GM19463 (cell line): Measurements from ENCODE around the gene MYO16.
A peak's percentile ranks its signal among the peaks of the same experiment; 100 is the strongest.
"Not testable (repeated sequence)": the region's sequence is repeated elsewhere in the genome, so short reads cannot be mapped to it uniquely, and the experiment has no call there.

Experiments
- ATAC-seq: cut with Tn5 transposase; IDR thresholded peaks from one replicate; pipeline ENCODE4 v1.9.1; 2021; ENCODE audit warnings: mild to moderate bottlenecking, moderate library complexity; ENCODE audit not compliant: unreplicated experiment

The MYO16 gene

DNA sequence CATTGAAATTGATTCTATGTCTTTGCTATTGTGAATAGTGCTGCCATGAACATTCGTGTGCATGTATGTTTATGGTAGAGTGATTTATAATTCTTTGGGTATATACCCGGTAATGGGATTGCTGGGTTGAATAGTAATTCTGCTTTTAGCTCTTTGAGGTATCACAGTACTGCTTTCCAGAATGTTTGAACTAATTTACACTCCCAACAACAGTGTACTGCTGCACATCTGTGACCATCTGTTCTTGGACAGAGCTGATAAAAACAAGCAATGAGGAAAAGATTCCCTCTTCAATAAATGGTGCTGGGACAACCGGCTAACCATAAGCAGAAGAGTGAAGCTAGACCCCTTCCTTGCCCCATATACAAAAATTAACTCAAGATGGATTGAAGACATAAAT is 231.0 kb downstream of the MYO16 start:
- ATAC-seq = no peak

DNA sequence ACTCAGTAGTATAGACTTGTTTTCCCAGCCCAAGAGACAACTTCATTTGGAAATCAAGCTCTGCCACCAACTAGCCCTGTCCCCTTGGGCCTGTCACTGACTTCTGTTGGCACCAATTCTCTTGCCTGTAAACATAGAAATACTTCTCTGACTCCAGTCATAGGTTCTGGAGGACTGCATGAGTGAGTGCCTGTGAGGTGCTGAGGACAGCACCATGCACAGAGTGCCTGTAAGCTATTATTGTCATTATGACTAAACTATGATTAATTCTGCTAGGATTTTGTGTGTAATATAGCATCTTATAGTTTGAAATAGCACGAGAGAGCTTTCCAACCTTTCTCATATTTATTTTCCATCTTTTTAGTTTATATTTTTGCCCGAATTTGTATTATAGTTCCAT is 247.9 kb downstream of the MYO16 start:
- no peak for ATAC-seq

DNA sequence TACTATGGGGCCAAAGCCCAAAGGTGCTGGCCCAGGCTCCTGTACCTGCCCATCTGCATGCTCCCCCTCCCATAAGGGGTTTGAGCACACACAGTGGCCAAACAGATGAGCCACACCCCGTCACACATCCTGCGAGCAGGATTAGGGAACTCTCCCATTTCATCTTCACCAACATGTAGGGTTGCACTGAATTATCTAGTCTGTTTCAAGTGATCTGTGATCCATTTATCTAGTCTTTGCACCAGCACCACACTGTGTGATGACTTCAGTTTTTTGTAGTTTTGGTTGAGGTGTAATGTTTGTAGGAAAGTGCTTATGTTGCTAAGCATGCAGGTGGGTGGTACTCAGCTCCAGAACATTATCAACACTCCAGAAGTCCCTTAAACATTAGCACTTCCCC is 249.3 kb downstream of the MYO16 start:
- ATAC-seq = no peak

DNA sequence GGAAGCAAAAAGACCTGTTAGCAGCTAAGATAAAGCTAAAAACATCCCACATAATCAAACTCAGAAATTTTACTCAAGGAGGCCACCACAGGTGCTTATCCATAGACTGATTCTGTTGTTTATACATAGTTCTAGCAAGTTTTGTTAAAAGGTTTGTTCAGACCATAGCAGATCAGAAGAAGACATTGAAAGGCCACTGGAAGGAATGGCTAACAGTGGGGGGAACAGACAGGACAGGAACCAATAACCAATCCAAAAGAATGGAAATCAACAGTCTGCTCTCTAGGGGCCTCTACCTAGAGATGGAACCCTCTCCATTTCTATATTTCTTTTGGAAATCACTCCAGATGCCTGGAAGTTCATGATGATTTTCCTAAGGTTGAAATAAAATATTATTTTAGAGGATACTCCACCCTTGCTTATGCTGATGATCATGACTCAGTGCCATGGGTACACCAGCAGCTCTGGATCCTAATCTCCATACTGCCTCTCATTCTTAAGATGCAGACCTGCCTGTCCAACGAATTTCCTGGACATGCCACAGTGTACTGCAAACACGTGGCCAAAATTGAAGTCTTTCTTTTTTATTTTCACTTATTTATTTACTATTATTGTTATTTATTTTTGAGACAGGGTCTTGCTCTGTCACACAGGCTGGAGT is 260.0 kb downstream of the MYO16 start:
- no peak for ATAC-seq

DNA sequence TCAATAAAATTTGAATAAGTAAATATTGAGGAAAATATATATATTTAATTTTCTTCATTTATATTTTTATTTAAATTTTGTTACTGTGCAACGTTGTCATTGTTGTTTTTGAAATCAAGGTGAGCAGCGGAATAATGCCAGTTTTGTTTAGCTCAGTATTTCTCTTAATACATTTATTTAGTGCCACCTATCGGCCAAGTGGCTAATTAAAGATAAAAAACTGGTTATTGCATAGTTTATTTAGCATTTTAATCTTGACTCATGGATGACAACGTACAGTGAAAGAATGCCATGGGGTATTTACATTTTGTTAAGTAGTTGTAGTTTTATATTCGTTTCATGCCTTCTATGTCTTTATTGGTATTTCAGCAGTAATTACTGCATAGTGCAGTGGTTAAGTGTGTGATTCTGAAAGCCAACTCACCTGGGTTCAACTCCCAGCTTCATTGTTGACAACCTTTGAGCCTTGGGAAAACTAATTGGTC is 265.9 kb downstream of the MYO16 start:
- ATAC-seq = no peak

DNA sequence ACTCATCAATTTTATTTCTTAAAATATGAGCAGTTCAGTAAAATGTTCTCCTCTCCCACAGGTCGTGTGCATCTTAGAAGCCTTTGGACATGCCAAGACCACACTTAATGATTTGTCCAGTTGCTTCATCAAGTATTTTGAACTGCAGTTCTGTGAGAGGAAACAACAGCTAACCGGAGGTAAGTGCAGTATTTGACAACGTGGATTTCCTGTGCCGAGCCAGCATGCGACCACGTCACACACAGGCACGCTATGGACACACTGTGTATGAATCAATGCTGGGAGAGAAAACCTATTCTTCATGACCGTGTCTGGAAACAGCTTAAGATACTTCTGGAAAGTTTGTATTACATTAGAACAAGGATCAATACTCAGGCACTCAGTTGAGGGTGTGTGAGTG is 268.5 kb downstream of the MYO16 start:
- ATAC-seq = peak; percentile 35

DNA sequence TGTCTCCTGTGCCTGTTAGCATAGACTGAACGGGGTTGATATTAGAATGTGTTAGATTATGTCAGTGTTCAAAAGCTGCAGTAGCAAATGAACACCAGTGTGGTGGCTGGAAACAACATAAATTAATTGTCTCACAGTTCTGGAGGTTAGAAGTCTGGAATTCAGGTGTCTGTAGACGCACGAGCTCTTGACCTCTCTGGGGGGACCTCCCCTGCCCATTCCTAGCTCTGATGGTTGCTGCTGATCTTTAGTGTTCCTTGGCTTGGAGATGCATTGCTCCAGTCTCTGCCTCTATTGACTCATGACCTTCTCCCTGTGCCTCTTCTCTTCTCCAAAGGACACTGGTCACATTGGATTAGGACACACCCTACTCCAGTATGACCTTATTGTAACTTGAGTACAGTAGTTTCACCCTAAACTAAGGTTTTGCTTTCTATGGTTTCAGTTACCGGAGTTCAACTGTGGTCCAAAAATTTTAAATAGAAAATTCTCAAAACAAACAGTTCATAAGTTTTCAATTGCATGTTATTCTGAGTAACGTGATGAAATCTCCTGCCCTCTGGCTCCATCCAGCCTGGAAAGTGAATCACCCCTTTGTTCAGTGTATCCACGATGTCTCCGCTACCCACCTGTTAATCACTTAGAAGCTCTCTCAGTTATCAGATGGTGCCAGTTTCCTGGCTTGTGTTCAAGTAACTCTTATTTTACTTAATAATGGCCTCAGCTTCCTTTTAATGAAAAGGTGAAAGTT is 273.2 kb downstream of the MYO16 start:
- no peak for ATAC-seq

DNA sequence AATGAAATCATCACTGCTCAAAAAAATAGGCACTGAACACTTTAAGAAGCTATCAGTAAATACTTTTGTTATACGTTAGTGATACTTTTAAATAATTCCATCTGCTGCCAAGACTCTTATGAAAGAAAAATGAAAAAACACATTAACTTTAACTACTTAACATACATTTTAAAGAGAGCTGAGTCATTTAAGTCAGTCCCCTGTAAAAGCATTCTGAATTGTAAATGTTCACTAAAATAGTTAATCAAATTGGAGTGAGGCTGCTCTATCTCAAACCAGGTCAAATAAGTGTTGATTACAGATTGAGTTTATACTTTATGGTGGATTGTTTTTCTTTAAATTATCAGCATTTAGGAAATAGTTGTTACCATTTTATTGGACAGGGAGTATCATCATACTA is 274.2 kb downstream of the MYO16 start:
- ATAC-seq = no peak

DNA sequence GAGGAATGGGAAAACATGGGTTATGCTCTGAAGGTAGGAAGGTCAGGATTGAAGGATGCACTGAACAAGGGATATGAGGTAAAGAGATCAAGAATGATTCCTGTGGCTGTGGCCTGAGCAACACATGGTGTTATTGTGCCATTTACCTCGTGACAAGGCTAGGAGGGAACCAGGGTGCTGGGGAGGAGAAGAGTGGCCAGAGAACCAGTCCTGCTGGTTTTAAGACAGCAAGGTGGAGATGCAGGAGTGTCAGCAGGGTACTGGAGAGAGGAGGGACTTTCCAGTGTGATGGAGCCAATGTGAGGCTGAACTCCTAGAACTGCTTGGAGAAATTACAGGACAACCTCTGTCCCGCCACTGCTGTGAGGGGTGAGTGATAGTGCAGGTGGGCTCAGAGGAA is 282.4 kb downstream of the MYO16 start:
- no peak for ATAC-seq

DNA sequence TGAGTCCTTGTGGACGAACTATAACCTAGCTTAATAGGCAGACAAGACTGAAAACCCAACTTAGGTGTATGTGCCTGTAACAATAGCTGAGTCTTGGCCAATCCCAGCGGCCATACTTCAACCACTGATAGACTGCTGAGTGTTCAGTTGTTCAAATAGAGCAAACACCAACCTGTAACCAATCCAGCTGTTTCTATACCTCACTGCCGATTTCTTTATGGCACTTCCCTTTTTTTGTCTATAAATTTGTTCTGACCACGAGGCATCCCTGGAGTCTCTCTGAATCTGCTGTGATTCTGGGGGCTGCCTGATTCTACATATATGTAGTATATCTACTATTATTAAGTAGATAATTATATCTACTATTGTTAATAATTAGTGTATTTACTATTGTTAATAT is 284.3 kb downstream of the MYO16 start:
- ATAC-seq = not testable (repeated sequence)

DNA sequence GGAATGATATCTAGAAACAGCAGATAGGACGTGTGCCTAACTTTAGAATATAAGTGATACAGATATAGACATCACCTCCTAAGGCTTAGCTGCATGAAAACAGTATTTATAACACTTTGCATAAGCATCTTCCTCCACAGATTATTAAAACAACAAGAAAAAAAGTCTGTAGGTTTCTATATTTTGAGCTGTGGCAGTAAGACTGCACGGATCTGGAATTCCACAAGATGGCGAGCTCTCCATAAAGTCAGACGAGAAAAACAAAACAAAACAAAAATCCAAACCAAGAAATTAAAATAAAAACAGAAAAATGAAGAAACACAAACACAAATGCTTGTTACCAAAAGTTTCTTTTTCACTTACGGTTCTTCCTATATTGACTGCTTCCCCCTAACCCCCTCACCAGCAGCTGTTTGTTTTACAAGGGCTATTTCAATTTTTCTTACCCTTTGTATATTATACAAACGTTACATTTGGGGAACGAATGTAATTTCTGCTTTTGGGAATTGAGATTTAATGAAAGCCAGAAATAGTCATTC is 285.8 kb downstream of the MYO16 start:
- no peak for ATAC-seq

DNA sequence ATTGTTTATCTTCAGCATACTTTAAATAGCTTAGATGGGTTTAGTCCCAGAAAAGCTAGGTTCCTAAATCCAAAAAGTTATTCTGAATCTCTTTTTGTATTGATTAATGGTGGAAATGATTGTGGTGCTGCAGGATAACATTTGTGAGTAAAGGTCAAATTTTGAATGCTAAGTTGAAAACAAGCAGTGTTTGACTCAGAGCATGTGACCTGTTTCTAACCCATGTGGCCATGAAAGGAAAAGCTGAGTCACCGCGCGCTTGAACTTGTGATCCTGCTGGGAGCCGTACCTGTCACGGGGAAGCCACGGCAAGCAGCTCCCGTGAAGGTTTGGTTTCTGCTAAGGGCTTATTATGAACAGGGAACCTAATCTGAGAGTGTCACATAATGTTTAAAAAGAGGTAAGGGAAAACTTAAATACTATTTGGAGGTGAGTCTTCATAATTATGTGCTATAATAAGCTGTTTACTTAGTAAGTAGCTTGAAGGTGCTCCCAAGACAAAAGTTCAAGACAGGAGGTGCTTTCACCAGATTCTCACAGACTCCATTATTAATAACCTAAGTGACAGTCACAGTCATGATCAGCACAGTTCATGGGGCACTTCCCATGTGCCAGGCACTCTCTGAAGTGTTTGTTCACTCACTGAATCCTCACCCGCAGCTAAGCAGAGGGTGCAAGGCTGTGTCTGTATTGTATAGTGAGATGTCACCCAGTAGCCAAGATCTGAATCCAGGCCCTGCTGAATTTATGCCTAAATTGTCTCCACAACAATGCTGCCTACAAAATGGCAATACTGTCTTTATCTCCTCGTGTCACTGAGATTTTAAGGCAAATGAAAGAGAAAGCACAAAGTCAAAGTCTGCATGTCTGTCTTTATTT is 286.5 kb downstream of the MYO16 start:
- ATAC-seq = peak; percentile 95

DNA sequence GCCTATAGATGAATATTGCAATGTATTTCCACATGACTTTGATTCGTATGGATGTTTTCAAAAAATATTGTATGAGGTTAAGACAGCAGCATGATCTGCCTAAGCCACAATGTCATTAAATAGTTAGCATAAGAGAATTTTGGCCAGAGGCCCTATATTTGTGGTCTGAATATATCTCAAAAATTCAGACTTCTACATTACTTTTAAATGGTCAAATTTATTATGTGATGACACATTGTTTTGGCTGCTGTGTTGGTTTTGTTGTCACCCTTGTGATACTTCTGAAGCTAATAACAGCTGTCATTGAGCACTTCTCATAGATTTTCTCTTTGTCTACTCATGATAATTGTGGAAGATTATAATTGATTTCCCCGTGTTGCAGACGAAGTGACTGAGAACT is 288.2 kb downstream of the MYO16 start:
- no peak for ATAC-seq

DNA sequence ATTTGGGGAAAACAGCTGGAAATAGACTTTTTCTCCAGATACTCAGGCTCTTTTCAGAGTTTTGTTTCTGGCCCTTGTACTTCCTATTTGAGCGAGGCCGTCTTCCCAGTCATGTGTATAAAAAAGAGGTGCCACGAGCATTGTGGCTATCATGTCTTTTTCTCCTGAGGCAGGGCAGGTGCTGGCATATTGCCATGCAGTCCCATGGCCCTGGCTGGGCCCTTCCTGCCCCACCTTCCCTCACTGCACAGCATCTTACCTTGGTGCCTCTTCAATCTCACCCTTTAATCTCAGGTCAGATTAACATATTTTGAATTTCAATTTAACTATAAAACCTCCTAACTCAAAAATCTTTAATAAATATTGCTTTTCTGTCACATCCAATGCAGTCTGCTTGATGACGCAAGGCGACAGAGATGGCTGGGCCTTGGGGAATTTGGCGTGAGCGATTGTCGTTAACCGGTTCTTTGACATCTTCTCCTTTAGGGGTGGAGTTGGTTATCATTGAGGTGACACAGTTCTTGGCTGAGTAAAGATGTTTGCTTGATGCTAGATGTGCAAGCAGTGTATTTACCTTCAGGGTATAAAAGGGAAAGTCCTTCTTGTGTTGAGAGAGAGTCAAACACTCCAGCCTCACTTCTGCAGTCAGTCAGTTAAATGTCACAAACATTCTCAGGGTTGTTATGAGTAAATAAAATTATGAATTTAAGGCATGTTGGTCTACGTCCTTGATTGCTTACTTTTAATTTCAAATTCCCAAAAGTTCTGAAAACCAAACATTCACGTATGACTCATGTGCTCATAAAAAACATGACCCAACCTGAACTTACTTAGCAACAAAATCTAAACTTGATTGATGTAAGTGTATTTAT is 289.9 kb downstream of the MYO16 start:
- ATAC-seq = no peak

DNA sequence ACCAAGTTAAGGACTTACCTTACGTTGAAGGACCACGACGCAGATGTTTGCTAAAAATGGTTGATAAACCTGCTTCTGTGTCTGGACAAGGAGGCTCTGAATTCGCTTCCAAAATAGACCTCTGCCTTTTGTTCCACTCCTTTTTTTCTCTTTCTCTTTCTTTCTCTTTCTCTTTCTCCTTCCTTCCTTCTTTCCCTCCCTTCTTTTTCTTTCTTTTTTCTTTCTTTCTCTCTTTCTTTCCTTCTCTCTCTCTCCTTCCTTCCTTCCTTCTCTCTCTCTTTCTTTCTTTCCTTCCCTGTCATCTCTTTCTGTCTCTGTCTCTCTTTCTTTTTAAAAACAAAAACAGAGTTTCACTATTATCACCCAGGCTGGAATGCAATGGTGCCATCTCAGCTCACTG is 290.7 kb downstream of the MYO16 start:
- ATAC-seq = no peak

DNA sequence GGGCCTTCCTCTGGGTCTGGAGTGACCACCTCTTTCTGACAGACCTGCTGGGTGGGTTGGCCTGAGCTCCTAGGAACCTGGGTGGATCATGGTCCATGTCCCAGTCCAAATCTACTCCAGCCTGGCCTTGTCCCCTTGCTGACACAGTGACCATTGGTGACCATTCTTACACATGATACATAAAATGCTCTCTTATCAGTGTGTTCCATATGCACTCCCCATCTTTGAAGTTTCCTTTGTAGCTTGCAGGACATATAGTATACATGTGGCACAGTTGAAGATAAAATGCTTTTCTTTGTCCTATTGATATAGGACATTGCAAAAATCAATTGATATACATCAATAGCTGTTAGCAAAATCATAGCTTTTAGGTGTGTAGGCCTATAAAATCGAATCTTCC is 291.8 kb downstream of the MYO16 start:
- ATAC-seq = no peak

DNA sequence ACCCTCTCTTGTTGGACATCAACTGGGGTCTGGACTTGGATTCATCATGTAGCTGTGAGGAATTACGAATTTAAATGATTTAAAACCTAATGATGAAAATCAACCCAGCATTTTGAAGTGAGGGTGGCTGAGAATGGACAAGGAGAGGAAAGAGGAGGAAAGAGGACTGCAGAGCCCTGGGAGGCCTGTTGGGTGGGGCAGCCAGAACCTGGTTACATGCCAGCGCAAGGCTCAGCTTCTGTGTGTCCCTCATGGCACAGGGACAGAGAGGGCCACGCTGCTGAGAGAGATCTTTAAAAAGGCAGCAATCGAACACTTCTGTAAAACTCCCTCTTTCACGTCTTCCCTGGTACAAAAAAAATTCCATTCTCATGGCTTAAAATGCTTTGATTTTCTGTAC is 292.7 kb downstream of the MYO16 start:
- ATAC-seq = no peak

DNA sequence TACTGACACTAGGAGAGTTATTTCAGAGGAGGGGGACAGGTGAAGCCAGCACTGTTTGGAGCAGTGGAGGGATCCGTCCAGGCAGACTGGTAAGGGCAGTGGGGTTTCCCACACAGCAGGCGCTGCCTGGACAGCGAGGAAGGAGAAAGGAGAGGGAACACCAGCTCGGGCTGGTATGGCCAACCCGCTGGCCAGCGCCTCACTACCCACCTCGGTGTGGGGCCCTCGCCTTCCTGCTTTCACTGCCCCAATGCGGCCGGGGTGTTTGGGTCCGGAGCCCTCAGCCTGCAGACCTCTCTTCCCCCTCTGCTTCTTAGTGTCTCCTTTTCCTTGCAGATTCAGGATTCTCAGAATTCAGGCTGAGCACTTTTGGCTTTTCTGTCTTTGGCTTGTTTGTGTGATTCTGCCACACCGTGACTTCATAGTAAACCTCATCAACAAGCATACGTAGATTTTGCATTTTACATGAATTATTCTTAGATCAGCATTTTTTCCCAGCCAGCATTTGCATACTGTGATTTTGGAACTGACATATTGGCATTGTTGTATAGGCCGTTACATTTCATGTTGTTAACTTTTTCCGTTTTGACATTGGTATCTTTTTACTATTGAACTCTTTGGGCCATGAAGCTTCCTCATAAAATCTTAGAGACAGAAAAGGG is 294.1 kb downstream of the MYO16 start:
- ATAC-seq = no peak

DNA sequence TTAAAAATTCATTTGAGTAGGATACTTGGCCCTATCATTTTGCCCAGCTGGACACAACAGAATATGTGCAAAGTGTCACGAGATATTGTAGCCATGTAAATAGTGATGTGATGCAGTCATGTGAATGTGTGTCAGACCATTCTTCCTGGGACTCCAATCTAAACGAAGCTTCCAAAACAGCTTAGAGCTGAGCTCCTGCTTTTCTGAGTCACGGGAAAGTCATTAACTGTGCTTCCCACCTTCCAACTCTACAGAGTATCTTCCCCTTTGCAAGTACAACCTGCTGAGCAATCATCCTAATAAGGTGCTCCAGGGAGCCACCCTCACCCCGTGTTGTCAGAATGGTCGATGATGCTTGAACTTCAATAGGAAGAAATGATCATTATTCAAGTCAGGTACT is 294.7 kb downstream of the MYO16 start:
- no peak for ATAC-seq

DNA sequence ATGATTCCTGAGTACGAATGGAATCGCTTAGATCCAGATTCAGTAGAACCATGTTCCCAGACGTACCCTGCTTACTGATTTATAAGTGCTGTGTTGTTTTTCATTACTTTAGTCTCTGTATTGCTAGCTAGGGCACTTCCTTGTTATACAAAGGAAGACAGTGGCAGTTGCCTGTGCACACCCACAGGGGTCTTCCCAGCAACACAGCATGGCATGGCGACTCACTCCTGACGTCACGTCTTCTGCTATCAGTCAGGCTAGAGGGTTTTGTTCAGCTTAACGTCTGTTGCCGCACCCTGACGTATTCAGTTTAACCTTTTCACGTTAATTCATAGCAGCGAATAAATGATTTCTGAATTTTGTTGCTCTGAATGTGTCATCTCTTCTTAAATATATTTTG is 295.1 kb downstream of the MYO16 start:
- no peak for ATAC-seq
